ENCODE results near the gene SCO2.

DNA sequence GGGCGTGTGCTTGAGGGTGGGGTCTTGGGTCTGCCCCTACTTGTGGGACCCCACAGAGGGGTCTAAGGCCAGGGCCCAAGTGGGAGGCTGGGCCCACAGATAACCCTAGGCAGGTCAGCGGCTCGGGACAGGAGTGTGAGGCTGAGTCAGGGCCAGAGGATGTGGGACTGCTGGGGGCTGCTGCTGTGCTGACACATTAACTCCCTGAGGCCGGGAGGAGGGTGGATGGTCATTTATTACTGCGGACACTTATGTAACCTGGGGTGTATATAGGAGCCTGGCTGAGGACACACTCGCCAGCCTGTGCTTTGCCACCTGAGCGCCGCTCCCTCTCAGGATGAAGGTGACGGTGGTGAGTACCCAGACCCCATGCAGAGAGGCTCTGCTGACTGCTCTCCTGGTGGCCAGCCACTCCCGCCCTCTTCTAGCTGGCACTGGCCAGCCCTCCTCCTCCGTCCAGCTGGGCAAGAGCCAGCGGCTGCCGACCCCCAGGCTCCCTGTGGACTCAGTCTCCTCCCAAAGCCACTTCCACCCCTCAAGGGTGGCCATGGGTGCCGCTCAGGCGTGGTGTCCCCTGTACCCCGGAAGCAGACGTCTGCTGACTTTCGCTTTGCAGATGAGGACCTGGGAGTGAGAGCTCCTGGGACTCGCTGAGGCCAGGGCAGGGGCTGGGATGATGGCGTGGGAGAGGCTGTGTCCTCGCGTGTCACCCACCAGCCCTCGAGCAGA, 38.7 kb downstream of the SCO2 start, which contains the start of gene MIOX:
- TF ChIP-seq POLR2AphosphoS5 (IDR thresholded peaks at IDR 0.05; ENCODE audit: low read depth, low read length) = no peak
- no peak for TF ChIP-seq POLR2A (IDR thresholded peaks at IDR 0.05; ENCODE audit: low read depth, low read length)
